Mononuclear cell (primary cell): ENCODE measurements around the gene CDK6. TPM values are rescaled to one million over a fixed set of nuclear protein-coding genes. Genes with fewer than 3 reads are reported as not detected.
"Not testable (repeated sequence)": the region's sequence is repeated elsewhere in the genome, so short reads cannot be mapped to it uniquely, and the experiment has no call there.

Experiments
- H3K27me3 ChIP-seq: 2 replicates; pipeline ENCODE4 v1.6.0; 2011; ENCODE audit warnings: low read length, control low read depth; ENCODE audit not compliant: insufficient read depth
- H3K4me1 ChIP-seq: 2 replicates; pipeline ENCODE4 v1.5.1; 2011; ENCODE audit warnings: mild to moderate bottlenecking, low read length, control low read depth; ENCODE audit not compliant: insufficient read depth
- H3K4me3 ChIP-seq: 2 replicates; pipeline ENCODE4 v1.5.1; 2011; ENCODE audit warnings: mild to moderate bottlenecking, low read length, moderate library complexity
- H3K9me3 ChIP-seq: 2 replicates; pipeline ENCODE4 v1.5.1; 2011; ENCODE audit warnings: low read depth, mild to moderate bottlenecking, control low read depth, low read length
- total RNA-seq: library from RNA; depleted of rRNA; stranded (reverse); fragments of >200 nt; gene quantifications from one replicate; pipeline ENCODE4 v1.2.3, GENCODE V29; 2012

The CDK6 gene
- total RNA-seq, 1 donor, result 28.4 TPM

DNA sequence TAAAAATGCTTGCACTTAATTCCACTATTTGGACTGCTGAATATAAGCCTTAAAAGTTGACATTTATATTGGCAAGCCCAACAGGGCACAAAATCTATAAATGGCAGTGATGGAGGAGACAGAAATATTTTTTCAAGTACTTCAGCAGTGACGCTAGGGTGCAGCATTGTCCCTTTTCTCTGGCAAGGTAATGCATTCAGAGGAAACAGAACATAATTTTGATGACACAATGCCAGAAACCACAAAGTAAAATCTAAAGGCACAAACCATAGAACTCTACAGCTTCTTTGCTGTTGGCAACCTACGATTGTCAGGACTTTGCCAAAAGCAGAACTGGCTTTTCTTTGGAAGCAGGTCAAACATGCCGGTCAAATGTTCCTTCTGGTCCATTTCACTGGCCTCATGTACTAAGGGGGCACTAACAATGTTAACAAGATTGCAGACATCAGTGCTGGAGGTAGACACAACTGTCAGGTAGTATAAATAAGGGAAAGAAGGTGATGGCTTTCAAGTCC, 215.3 kb downstream of the CDK6 start:
- Histone ChIP-seq H3K4me1 (peaks cover 9% of the 10 kb centered on the region), H3K27me3 (no peaks in the 10 kb centered on the region), H3K4me3 (no peak overlapping the region), H3K9me3 (no peaks in the 10 kb centered on the region)

- Histone ChIP-seq H3K4me3 (no peak overlapping the region), H3K9me3 (no peaks in the 10 kb centered on the region), H3K4me1 (no peaks in the 10 kb centered on the region), H3K27me3 (no peaks in the 10 kb centered on the region)
These were observed 220.5 kb downstream of the CDK6 start for GRCh38 chr7:92615861-92616260.

- no peaks in the 10 kb centered on the region for H3K4me1 ChIP-seq
- H3K9me3 ChIP-seq, result no peaks in the 10 kb centered on the region
- H3K4me3 ChIP-seq, result no peak overlapping the region
- H3K27me3 ChIP-seq, result no peaks in the 10 kb centered on the region
These were observed 221.7 kb downstream of the CDK6 start for GRCh38 chr7:92614660-92615174.

DNA sequence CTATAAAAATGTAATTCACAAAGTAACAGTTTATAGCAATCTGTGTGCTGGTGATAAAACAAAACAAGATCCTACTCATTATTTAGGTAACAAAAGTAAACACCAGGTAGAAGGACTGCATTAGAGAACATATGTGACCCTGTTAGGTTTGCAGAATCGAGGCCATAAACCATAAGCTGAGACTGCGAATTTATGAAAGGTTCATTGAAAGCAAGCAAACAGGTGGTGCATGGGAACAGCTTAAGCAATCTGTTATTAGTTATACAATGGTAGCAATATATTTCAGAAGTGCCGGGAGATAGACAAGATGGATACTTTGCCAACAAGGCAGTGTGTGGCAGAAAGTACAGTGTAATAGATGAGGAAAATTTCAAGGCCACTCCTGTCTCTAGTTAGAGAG, 222.7 kb downstream of the CDK6 start:
- no peaks in the 10 kb centered on the region for H3K27me3 ChIP-seq
- no peaks in the 10 kb centered on the region for H3K9me3 ChIP-seq
- no peaks in the 10 kb centered on the region for H3K4me1 ChIP-seq
- no peak overlapping the region for H3K4me3 ChIP-seq

GRCh38 chr7:92613214-92613613, 223.2 kb downstream of the CDK6 start:
- Histone ChIP-seq H3K9me3 (no peaks in the 10 kb centered on the region), H3K27me3 (no peaks in the 10 kb centered on the region), H3K4me1 (no peaks in the 10 kb centered on the region), H3K4me3 (no peak overlapping the region)

DNA sequence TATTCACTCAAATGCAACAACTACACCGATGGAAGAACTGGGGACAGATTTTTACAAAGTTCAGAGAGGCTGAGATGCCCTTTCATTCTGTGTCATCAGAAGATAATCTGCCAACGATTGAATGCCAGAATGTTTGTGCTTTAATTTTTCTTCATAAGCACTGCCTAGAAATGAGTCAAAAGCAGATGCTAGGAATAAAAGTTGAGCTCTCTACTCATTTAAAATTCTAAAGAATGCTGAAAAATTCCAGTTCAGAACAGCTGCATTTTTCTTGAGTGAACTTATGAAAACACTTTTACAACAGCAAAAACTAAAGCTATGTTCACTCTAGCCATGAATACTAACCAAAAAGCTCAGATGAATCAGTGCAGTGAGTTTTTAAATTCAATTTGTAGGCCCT, 223.9 kb downstream of the CDK6 start:
- no peaks in the 10 kb centered on the region for H3K9me3 ChIP-seq
- H3K4me3 ChIP-seq, result no peak overlapping the region
- no peaks in the 10 kb centered on the region for H3K27me3 ChIP-seq
- no peaks in the 10 kb centered on the region for H3K4me1 ChIP-seq

GRCh38 chr7:92611735-92612134, 224.6 kb downstream of the CDK6 start:
- Histone ChIP-seq H3K4me1 (no peaks in the 10 kb centered on the region), H3K27me3 (no peaks in the 10 kb centered on the region), H3K4me3 (no peak overlapping the region), H3K9me3 (no peaks in the 10 kb centered on the region)

DNA sequence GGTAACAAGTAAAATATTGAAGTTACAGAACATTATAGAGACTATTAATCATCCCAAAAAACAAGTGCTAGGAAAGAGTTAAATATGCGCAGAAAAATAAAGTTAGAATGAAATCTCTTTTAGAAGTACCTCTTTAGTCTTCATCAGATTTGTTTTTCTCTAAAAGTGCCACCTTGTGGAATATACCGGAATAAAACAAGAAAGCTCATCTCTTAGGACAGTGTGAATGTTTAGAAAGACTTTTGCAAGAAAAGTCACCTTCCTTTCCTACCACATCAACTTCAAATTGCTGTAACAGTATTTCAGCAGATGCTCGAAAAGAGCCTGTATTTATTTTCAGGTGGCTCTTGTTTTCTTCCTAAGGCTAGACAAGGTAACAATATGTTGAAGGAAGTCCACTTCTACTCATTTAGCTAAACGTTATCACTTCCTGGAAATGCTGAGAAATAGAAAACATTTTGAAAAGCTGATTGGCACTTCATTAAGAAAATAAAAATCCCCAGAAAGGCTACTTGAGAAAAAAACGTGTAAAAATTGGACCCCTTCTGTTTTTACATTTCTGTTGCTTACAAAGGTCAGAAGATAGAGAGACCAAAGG, 226.4 kb downstream of the CDK6 start:
- no peaks in the 10 kb centered on the region for H3K27me3 ChIP-seq
- no peaks in the 10 kb centered on the region for H3K4me1 ChIP-seq
- H3K9me3 ChIP-seq, result no peaks in the 10 kb centered on the region
- H3K4me3 ChIP-seq, result no peak overlapping the region

- Histone ChIP-seq H3K4me1 (no peaks in the 10 kb centered on the region), H3K4me3 (no peak overlapping the region), H3K27me3 (no peaks in the 10 kb centered on the region), H3K9me3 (no peaks in the 10 kb centered on the region)
These were observed 227.7 kb downstream of the CDK6 start for GRCh38 chr7:92608380-92609322.

DNA sequence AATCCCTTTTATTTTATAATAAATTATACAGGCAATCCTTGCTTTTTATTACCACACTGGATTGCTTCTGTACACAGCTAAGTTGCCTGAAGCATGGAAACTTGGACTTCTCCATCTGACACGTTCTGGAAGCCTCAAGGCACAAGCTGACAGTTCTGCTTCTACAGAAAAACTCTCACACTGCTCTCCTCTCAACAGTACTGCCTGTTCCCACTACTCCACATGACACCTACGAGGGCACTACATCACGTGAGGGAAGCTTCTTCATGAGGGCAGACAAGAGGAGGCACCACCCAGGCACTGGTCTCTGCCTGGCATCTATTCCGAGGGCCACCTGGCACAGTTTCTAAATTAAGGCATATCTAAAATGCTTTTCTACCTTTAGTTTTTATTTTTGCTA, 229.4 kb downstream of the CDK6 start:
- no peaks in the 10 kb centered on the region for H3K9me3 ChIP-seq
- H3K27me3 ChIP-seq, result no peaks in the 10 kb centered on the region
- H3K4me1 ChIP-seq, result no peaks in the 10 kb centered on the region
- no peak overlapping the region for H3K4me3 ChIP-seq

DNA sequence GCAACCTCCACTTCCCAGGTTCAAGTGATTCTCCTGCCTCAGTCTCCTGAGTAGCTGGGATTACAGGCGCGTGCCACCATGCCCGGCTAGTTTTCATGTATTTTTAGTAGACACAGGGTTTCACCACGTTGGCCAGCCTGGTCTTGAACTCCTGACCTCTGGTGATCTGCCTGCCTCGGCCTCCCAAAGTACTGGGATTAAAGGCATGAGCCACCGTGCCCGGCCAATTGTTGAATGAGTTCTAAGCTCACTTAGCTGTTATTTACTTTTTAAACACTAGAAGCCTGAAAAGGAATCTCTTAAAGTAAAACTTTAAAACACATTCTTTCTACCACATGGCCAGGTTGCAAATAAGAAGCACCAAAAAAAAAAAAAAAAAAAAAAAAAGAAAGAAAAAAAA, 231.9 kb downstream of the CDK6 start:
- not testable (repeated sequence) for H3K9me3 ChIP-seq, H3K27me3 ChIP-seq, H3K4me1 ChIP-seq, H3K4me3 ChIP-seq

DNA sequence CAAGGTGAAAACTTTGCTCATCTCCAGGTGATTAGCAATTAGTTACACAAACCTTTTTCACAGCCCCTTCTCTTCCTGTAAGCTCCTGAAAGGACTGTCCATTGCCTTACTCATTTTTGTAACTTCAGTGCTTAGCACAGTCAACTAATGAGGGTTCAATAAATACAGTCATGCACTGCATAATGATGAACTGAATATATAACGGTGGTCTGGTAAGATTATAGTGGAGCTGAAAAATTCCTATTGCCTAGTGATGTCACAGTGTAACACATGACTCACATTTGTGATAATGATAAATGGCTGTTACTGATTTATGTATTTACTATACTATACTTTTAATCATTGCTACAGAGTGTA, 233.3 kb downstream of the CDK6 start:
- Histone ChIP-seq H3K27me3 (no peaks in the 10 kb centered on the region), H3K4me1 (no peaks in the 10 kb centered on the region), H3K9me3 (no peaks in the 10 kb centered on the region), H3K4me3 (no peak overlapping the region)

DNA sequence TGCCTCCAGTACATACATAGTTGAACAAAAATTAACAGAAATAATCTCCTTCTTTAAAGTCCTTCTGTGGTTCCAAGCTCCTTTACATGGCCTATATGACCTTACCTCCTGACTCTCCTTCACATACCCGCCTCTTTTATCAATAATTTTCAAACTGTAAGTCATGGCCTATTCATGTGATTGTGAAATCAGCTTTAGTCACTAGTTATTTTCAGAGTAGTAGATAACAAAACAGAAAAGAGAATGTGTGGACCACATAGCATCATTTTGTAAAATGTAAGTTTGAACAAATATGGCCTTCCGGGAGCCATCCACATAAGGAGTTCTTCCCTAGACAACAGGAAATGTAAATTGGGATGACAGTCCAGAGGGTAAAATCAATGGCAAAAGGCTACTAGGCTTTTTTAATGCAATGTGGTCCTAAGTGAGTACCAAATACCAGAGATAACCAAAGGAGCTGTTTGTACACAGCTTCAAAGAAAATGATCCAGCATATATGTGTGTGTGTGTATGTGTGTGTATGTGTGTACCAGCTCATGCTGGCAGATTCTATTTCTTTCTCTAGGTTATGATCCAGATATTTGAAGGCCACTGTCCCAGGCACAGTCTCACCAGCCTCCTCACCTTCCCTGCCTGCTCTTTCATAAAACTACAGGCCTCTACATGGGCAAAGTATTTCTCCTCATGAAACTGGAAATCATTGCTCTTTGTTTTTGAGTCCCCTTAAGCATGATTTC, 233.9 kb downstream of the CDK6 start:
- Histone ChIP-seq H3K9me3 (no peaks in the 10 kb centered on the region), H3K27me3 (no peaks in the 10 kb centered on the region), H3K4me1 (no peaks in the 10 kb centered on the region), H3K4me3 (no peak overlapping the region)

DNA sequence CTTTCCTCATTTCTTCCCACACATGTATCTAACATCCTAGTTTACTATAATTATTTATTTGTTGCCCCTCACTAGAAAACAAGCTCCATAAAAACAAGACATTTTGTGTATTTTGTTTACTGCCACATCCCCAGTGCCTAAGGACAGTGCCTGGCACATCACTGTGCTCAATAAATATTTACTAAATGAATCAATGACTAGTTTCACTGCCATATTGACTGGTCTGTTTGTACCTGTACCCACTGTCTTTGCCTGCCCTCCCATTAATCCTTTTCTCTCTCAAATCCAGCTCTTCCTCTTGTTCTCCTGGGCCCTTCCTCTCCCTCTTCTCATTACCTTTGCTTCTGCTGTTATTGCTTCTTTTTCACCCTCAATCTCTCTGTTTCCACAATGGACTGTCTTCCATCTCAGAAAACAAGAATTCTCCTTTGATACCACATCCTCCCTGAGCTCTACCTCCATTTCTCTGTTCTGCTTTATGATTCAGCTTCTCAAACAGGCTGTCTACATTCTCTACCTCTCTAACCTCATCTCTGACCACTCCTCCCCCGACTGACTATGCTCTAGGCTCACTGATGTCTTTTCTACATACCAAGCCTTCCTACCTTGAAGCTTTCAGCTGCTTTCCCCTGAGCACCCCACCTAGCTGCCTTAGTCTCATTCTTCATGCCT, 237.9 kb downstream of the CDK6 start:
- Histone ChIP-seq H3K9me3 (no peaks in the 10 kb centered on the region), H3K27me3 (no peaks in the 10 kb centered on the region), H3K4me1 (no peaks in the 10 kb centered on the region), H3K4me3 (no peak overlapping the region)

DNA sequence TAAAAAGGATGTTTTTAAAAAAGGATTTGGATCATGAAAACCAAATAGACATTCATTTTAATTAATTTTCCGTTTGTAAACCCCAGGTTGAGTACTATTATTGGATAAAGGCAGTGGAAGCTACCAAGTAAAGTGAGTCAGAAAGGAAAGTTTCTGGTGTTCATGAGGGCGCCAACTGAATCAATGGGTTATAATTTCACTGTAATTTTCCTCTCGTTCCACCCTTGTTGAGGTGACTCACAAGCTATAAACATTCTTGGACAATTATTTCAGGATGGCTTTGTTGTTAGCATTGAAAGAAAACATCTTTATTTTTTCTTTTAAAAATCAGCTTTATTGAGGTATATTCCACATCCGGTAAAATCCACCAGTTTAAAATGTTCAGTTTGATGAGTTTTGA, 241.1 kb downstream of the CDK6 start:
- Histone ChIP-seq H3K4me3 (no peak overlapping the region), H3K4me1 (peaks cover 9% of the 10 kb centered on the region), H3K9me3 (no peaks in the 10 kb centered on the region), H3K27me3 (no peaks in the 10 kb centered on the region)
